Measurements from ENCODE around the gene NUP153.

GRCh38 chr6:17709476-17709875 is 2.8 kb upstream of the NUP153 start:
- TF ChIP-seq CTCF (conservative IDR thresholded peaks at IDR 0.05) (no peak), ZFX (IDR thresholded peaks at IDR 0.05) (no peak)

All from C4-2B (cell line).